Neuronal stem cell (in vitro differentiated cells): ENCODE measurements around the gene MTUS2.

Experiments used
- DNase-seq: peaks from one replicate; pipeline ENCODE4 v3.0.0-alpha.2; 2013; ENCODE audit warnings: low spot score
- H2AFZ ChIP-seq: one replicate; pipeline ENCODE4 v1.6.1; 2013; ENCODE audit warnings: mild to moderate bottlenecking, low read length, inconsistent platforms
- H2AK5ac ChIP-seq: 2 replicates; pipeline ENCODE4 v1.6.1; 2013; ENCODE audit warnings: low read depth, mild to moderate bottlenecking, inconsistent platforms, low read length, moderate library complexity, mixed read lengths
- H2BK120ac ChIP-seq: 2 replicates; pipeline ENCODE4 v1.6.1; 2013; ENCODE audit warnings: low read depth, mild to moderate bottlenecking, inconsistent platforms, low read length, moderate library complexity, mixed read lengths
- H2BK12ac ChIP-seq: one replicate; pipeline ENCODE4 v1.6.1; 2013; ENCODE audit warnings: low read length, inconsistent platforms
- H2BK15ac ChIP-seq: 2 replicates; pipeline ENCODE4 v1.6.1; 2013; ENCODE audit warnings: mild to moderate bottlenecking, low read length, inconsistent platforms, mixed read lengths
- H2BK5ac ChIP-seq: one replicate; pipeline ENCODE4 v1.6.1; 2013; ENCODE audit warnings: inconsistent platforms, mild to moderate bottlenecking, low read length, moderate library complexity
- H3K14ac ChIP-seq: one replicate; pipeline ENCODE4 v1.6.1; 2013; ENCODE audit warnings: low read length, inconsistent platforms
- H3K18ac ChIP-seq: 2 replicates; pipeline ENCODE4 v1.6.1; 2013; ENCODE audit warnings: low read length, inconsistent platforms
- H3K23ac ChIP-seq: 2 replicates; pipeline ENCODE4 v1.6.1; 2013; ENCODE audit warnings: low read depth, mild to moderate bottlenecking, mixed read lengths, low read length, inconsistent platforms; ENCODE audit not compliant: poor library complexity
- H3K27ac ChIP-seq: replicated peaks from 3 replicates; pipeline ENCODE4 v1.5.1; 2013; ENCODE audit warnings: low read length, inconsistent platforms
- H3K27me3 ChIP-seq, 3 experiments: 2 replicates each; pipeline ENCODE4 v1.6.1; 2013; ENCODE audit warnings: low read length in 3 of 3, mild to moderate bottlenecking in 2 of 3, inconsistent platforms in 1 of 3, low read depth in 1 of 3, mixed read lengths in 1 of 3, moderate library complexity in 1 of 3; ENCODE audit not compliant: control insufficient read depth in 3 of 3, insufficient read depth in 3 of 3
- H3K36me3 ChIP-seq, 2 donors: replicated peaks in 1 of 2; 2 replicates each; pipeline ENCODE4 v1.6.1; 2013; ENCODE audit warnings: low read length in 2 of 2; ENCODE audit not compliant: control insufficient read depth in 2 of 2, insufficient read depth in 2 of 2
- H3K4ac ChIP-seq: 2 replicates; pipeline ENCODE4 v1.6.1; 2013; ENCODE audit warnings: inconsistent platforms, mild to moderate bottlenecking, low read length, moderate library complexity
- H3K4me1 ChIP-seq, 2 donors: 1 replicate in 1 of 2; 2 replicates in 1 of 2; pipeline ENCODE4 v1.6.1; 2013; ENCODE audit warnings: low read length in 2 of 2, low read depth in 1 of 2; ENCODE audit not compliant: control insufficient read depth in 2 of 2, insufficient read depth in 1 of 2
- H3K4me2 ChIP-seq: one replicate; pipeline ENCODE4 v1.6.1; 2013; ENCODE audit warnings: mild to moderate bottlenecking, low read length, inconsistent platforms; ENCODE audit not compliant: insufficient read depth, poor library complexity, severe bottlenecking
- H3K4me3 ChIP-seq, 2 donors: 2 replicates each; pipeline ENCODE4 v1.5.1; 2013; ENCODE audit warnings: low read length in 2 of 2, mild to moderate bottlenecking in 2 of 2, inconsistent platforms in 1 of 2, moderate library complexity in 1 of 2
- H3K79me1 ChIP-seq: one replicate; pipeline ENCODE4 v1.6.1; 2013; ENCODE audit warnings: low read depth, mild to moderate bottlenecking, inconsistent platforms, low read length, moderate library complexity
- H3K9ac ChIP-seq: one replicate; pipeline ENCODE4 v1.6.1; 2013; ENCODE audit warnings: mild to moderate bottlenecking, low read depth, low read length, inconsistent platforms; ENCODE audit not compliant: poor library complexity
- H3K9me3 ChIP-seq, 2 donors: replicated peaks in 1 of 2; 2 replicates each; pipeline versions ENCODE3 to v1.6.1; 2013; ENCODE audit warnings: low read length in 2 of 2, mild to moderate bottlenecking in 2 of 2, inconsistent platforms in 1 of 2, low read depth in 1 of 2, mixed read lengths in 1 of 2, moderate library complexity in 1 of 2; ENCODE audit not compliant: control insufficient read depth in 2 of 2, insufficient read depth in 1 of 2
- H4K8ac ChIP-seq: one replicate; pipeline ENCODE4 v1.6.1; 2013; ENCODE audit warnings: low read depth, mild to moderate bottlenecking, inconsistent platforms, low read length, moderate library complexity
- H4K91ac ChIP-seq: one replicate; pipeline ENCODE4 v1.6.1; 2013; ENCODE audit warnings: low read length, low read depth, mild to moderate bottlenecking, inconsistent platforms; ENCODE audit not compliant: poor library complexity
- WGBS, 2 donors: extraction: QIAGEN DNeasy Blood & Tissue Kit; methylation state at CpG; one replicate each; pipeline ENCODE4 v1.1.7; 2013; ENCODE audit warnings: missing lambda C conversion rate in 2 of 2, mixed read lengths in 1 of 2; ENCODE audit not compliant: insufficient read length in 2 of 2, insufficient replicate concordance in 1 of 2; ENCODE audit errors: extremely low coverage in 2 of 2; 5-methylcytosine and 5-hydroxymethylcytosine counted together

Gene MTUS2

GRCh38 chr13:29125191-29125933 is 305.2 kb downstream of the MTUS2 start:
- no peak overlapping the region for H2AFZ ChIP-seq
- no peaks in the 10 kb centered on the region for H3K4me1 ChIP-seq
- H3K14ac ChIP-seq: no peak overlapping the region
- H2BK120ac ChIP-seq: no peak overlapping the region
- H3K4me2 ChIP-seq: no peak overlapping the region
- H3K18ac ChIP-seq: no peak overlapping the region
- no peak overlapping the region for H3K4ac ChIP-seq
- no peak overlapping the region for H3K9ac ChIP-seq
- no peak overlapping the region for H2BK15ac ChIP-seq
- no peaks in the 10 kb centered on the region for H3K9me3 ChIP-seq
- no peak overlapping the region for H4K8ac ChIP-seq
- no peak overlapping the region for H2BK12ac ChIP-seq
- H4K91ac ChIP-seq: no peak overlapping the region
- H3K27ac ChIP-seq: no peak overlapping the region
- H3K79me1 ChIP-seq: no peaks in the 10 kb centered on the region
- no peaks in the 10 kb centered on the region for H3K36me3 ChIP-seq
- H3K4me3 ChIP-seq: no peak overlapping the region
- DNase-seq: no peak
- H2AK5ac ChIP-seq: no peak overlapping the region
- H3K23ac ChIP-seq: no peak overlapping the region
- H2BK5ac ChIP-seq: no peak overlapping the region
- no CpG with 5 or more reads among the region's 5 CpGs for WGBS, 2 donors
- no peaks in the 10 kb centered on the region for H3K27me3 ChIP-seq

- H3K23ac ChIP-seq: no peak overlapping the region
- no peak overlapping the region for H3K18ac ChIP-seq
- no peak overlapping the region for H2BK12ac ChIP-seq
- H3K27ac ChIP-seq: no peak overlapping the region
- H4K8ac ChIP-seq: no peak overlapping the region
- no peak overlapping the region for H3K4me3 ChIP-seq
- no peaks in the 10 kb centered on the region for H3K9me3 ChIP-seq
- no peak overlapping the region for H3K4me2 ChIP-seq
- no peaks in the 10 kb centered on the region for H3K36me3 ChIP-seq
- no peak overlapping the region for H4K91ac ChIP-seq
- H3K27me3 ChIP-seq: no peaks in the 10 kb centered on the region
- no CpG with 5 or more reads among the region's 5 CpGs for WGBS, 2 donors
- no peak overlapping the region for H3K14ac ChIP-seq
- no peak overlapping the region for H3K9ac ChIP-seq
- no peak overlapping the region for H3K4ac ChIP-seq
- no peak overlapping the region for H2AK5ac ChIP-seq
- H3K4me1 ChIP-seq: no peaks in the 10 kb centered on the region
- no peak overlapping the region for H2BK15ac ChIP-seq
- DNase-seq: no peak
- no peak overlapping the region for H2BK5ac ChIP-seq
- H3K79me1 ChIP-seq: no peaks in the 10 kb centered on the region
- no peak overlapping the region for H2BK120ac ChIP-seq
- H2AFZ ChIP-seq: no peak overlapping the region
Observed at GRCh38 chr13:29125934-29126424, 305.8 kb downstream of the MTUS2 start.

- Histone ChIP-seq H3K23ac (no peak overlapping the region), H2BK120ac (no peak overlapping the region), H3K27ac (no peak overlapping the region), H3K4me2 (no peak overlapping the region), H3K4me1 (no peaks in the 10 kb centered on the region), H4K91ac (no peak overlapping the region), H3K14ac (no peak overlapping the region), H3K79me1 (no peaks in the 10 kb centered on the region), H3K18ac (no peak overlapping the region), H3K36me3 (no peaks in the 10 kb centered on the region), H3K4ac (no peak overlapping the region), H2AK5ac (no peak overlapping the region), H3K4me3 (no peak overlapping the region), H2BK5ac (no peak overlapping the region), H3K9me3 (no peaks in the 10 kb centered on the region), H2AFZ (no peak overlapping the region), H3K27me3 (no peaks in the 10 kb centered on the region), H3K9ac (no peak overlapping the region), H4K8ac (no peak overlapping the region), H2BK12ac (no peak overlapping the region), H2BK15ac (no peak overlapping the region)
- DNase-seq: no peak
- no CpG with 5 or more reads among the region's 2 CpGs for WGBS, 2 donors
Observed at GRCh38 chr13:29129616-29130015, 309.5 kb downstream of the MTUS2 start.

- Histone ChIP-seq H2AFZ (no peak overlapping the region), H2BK12ac (no peak overlapping the region), H3K4me3 (no peak overlapping the region), H3K9me3 (no peaks in the 10 kb centered on the region), H3K18ac (peak overlapping the region; percentile 66), H4K8ac (peak overlapping the region; percentile 76), H3K4me1 (no peaks in the 10 kb centered on the region), H3K36me3 (no peaks in the 10 kb centered on the region), H3K9ac (no peak overlapping the region), H3K14ac (no peak overlapping the region), H3K27ac (no peak overlapping the region), H2AK5ac (no peak overlapping the region), H3K23ac (no peak overlapping the region), H3K4me2 (no peak overlapping the region), H3K79me1 (no peaks in the 10 kb centered on the region), H2BK15ac (no peak overlapping the region), H2BK5ac (no peak overlapping the region), H4K91ac (no peak overlapping the region), H3K4ac (peak overlapping the region; percentile 78), H3K27me3 (no peaks in the 10 kb centered on the region), H2BK120ac (no peak overlapping the region)
- DNase-seq: no peak
- WGBS, 2 donors: no CpG with 5 or more reads among the region's 1 CpG
Observed at GRCh38 chr13:29131159-29131558, 311.0 kb downstream of the MTUS2 start.
